Stimulated activated CD4-positive, alpha-beta T cell treated with anti-CD3 and anti-CD28 coated beads, TNF-alpha, amount 100 ng/mL, for 1 hour (primary cell): ENCODE results near the gene FLNA.

ENCODE experiments used
- DNase-seq, 3 donors: peaks; one replicate each; pipeline ENCODE4 v3.0.0-alpha.2; 2020; ENCODE audit warnings: low read depth in 3 of 3, low spot score in 1 of 3

The FLNA gene

GRCh38 chrX:154360155-154360713 is 14.2 kb downstream of the FLNA start:
- DNase-seq, result no peak

GRCh38 chrX:154359362-154360154 is 14.9 kb downstream of the FLNA start:
- no peak for DNase-seq

GRCh38 chrX:154358829-154359228 is 15.6 kb downstream of the FLNA start:
- no peak for DNase-seq

- DNase-seq, result no peak
Measured at GRCh38 chrX:154358011-154358410, 16.4 kb downstream of the FLNA start.

GRCh38 chrX:154357205-154357604 is 17.2 kb downstream of the FLNA start:
- DNase-seq, result no peak

GRCh38 chrX:154356596-154356995 is 17.8 kb downstream of the FLNA start:
- no peak for DNase-seq

- no peak for DNase-seq
Measured at GRCh38 chrX:154355776-154356140, 18.7 kb downstream of the FLNA start.

GRCh38 chrX:154355094-154355775 is 19.2 kb downstream of the FLNA start:
- DNase-seq, result no peak

GRCh38 chrX:154354516-154354915 is 19.9 kb downstream of the FLNA start:
- DNase-seq, result no peak

GRCh38 chrX:154354013-154354412 is 20.4 kb downstream of the FLNA start:
- no peak for DNase-seq

GRCh38 chrX:154353172-154353843 is 21.1 kb downstream of the FLNA start:
- DNase-seq, result no peak

GRCh38 chrX:154352466-154352865 is 22.0 kb downstream of the FLNA start:
- DNase-seq, result no peak

GRCh38 chrX:154352012-154352401 is 22.4 kb downstream of the FLNA start:
- no peak for DNase-seq

- DNase-seq, result no peak
Measured at GRCh38 chrX:154351183-154352011, 23.0 kb downstream of the FLNA start.

- DNase-seq, result no peak
Measured at GRCh38 chrX:154350429-154351182, 23.8 kb downstream of the FLNA start.

- no peak for DNase-seq
Measured at GRCh38 chrX:154349979-154350378, 24.5 kb downstream of the FLNA start.

GRCh38 chrX:154349359-154349935 is 25.0 kb downstream of the FLNA start:
- DNase-seq, result no peak

GRCh38 chrX:154348646-154349358 is 25.6 kb downstream of the FLNA start:
- no peak for DNase-seq

- no peak for DNase-seq
Measured at GRCh38 chrX:154348114-154348531, 26.3 kb downstream of the FLNA start.
